Keratinocyte (primary cell): ENCODE data around the gene ZNF518A.

Experiments
- CTCF ChIP-seq, 3 experiments: IDR thresholded peaks in 1 of 3; conservative IDR thresholded peaks in 1 of 3; optimal IDR thresholded peaks in 1 of 3; 2 replicates in 2 of 3; 3 replicates in 1 of 3; pipeline versions ENCODE3 to v1.5.1; 2011; ENCODE audit warnings: low read length in 3 of 3, mild to moderate bottlenecking in 3 of 3, moderate library complexity in 2 of 3, control low read depth in 1 of 3, inconsistent platforms in 1 of 3; ENCODE audit not compliant: insufficient read depth in 2 of 3; ENCODE audit errors: extremely low read depth in 1 of 3
- EZH2 ChIP-seq: IDR thresholded peaks from one replicate; pipeline ENCODE4 v1.6.1; 2012; ENCODE audit warnings: inconsistent platforms, mild to moderate bottlenecking, low read length, moderate library complexity

- TF ChIP-seq CTCF (optimal IDR thresholded peaks at IDR 0.05 in 1 of 3, IDR thresholded peaks at IDR 0.05 in 1 of 3, conservative IDR thresholded peaks at IDR 0.05 in 1 of 3; ENCODE audit: extremely low read depth in 1 of 3, insufficient read depth in 2 of 3, low read length in 3 of 3) (no peak), EZH2 (no peak)
These were observed 5.6 kb upstream of the ZNF518A start for GRCh38 chr10:96124230-96125141.
